Hematopoietic multipotent progenitor cell (in vitro differentiated cells): Measurements from ENCODE around the gene EXOC4. TPM values are rescaled to one million over a fixed set of nuclear protein-coding genes. Genes with fewer than 3 reads are reported as not detected.
A peak's percentile ranks its signal among the peaks of the same experiment; 100 is the strongest.

ENCODE experiments used
- DNase-seq, 3 donors: peaks; one replicate each; pipeline ENCODE4 v3.0.0-alpha.2; 2011 to 2015; ENCODE audit warnings: low read depth in 2 of 3, low spot score in 2 of 3
- total RNA-seq: library from RNA; depleted of rRNA; stranded (reverse); fragments of >200 nt; gene quantifications from one replicate; pipeline ENCODE4 v1.2.3, GENCODE V29; 2012

Gene EXOC4
- total RNA-seq, 1 donor, result 66.2 TPM

GRCh38 chr7:133358708-133359107 is 105.8 kb downstream of the EXOC4 start:
- DNase-seq, result no peak

- no peak for DNase-seq
Measured at GRCh38 chr7:133359449-133359848, 106.6 kb downstream of the EXOC4 start.

DNA sequence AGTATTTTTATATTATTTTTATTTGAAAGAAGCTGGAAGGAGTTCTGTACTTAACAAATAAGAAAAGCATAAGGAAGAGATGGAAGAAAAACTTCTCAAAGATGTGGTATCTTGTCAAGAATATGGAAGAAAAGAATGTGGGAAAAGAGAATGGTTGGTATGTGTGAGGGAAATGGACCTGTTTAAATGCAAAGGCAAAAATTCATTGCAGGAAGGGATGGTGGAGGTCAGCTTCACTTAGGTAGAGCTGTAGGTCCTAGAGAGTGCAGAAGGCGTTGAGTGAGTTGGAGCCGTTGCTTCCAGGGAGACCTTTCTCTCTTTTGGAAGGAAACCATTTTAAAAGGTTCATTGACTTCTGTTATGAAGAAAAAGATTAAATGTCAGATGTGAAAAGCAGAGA is 107.3 kb downstream of the EXOC4 start:
- DNase-seq, result no peak

- no peak for DNase-seq
Measured at GRCh38 chr7:133361806-133362205, 108.9 kb downstream of the EXOC4 start.

- DNase-seq, result peak in 2 of 3 donors; percentile 12 to 30
Measured at GRCh38 chr7:133364959-133365690, 112.2 kb downstream of the EXOC4 start.

GRCh38 chr7:133365917-133366316 is 113.0 kb downstream of the EXOC4 start:
- DNase-seq, result no peak

DNA sequence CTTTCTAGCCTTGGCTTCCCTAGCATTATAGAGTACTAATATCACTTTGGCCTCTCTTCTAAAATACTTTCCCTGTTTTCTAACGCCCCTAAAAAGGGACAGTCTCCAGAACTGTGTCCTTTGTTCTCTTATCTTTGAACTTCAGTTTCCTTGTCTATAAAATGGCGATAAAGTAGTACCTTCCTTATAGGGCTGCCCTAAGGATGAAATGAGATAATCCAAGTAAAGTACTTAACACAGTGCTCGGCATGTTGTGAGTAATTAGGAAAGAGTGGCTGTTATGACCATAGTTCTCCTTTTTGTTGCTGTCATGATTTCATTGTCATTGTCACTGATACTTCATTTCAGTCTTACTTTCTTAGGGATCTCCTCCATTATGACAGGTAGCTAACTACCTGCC is 114.7 kb downstream of the EXOC4 start:
- DNase-seq, result no peak

DNA sequence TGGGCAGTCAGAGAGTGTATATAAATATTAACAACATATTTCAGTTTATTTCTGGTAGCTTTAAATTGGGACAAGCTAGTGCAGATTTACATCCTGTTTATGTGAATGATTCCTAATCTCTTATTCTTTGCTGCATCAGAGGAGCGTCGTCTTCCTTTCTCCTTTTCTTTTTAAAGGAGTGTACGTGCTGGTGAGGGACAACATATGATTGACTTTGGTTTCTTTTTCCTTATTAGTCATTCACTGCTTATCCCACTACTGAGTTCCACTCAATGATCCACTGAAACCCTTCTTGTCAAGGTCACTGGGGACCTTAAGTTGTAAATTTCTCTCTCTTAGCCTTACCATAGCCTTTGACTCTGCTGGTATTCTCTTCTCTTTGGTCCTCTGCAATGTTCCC is 116.3 kb downstream of the EXOC4 start:
- no peak for DNase-seq

- DNase-seq, result no peak
Measured at GRCh38 chr7:133371616-133372015, 118.7 kb downstream of the EXOC4 start.

GRCh38 chr7:133372337-133372736 is 119.5 kb downstream of the EXOC4 start:
- DNase-seq, result no peak

DNA sequence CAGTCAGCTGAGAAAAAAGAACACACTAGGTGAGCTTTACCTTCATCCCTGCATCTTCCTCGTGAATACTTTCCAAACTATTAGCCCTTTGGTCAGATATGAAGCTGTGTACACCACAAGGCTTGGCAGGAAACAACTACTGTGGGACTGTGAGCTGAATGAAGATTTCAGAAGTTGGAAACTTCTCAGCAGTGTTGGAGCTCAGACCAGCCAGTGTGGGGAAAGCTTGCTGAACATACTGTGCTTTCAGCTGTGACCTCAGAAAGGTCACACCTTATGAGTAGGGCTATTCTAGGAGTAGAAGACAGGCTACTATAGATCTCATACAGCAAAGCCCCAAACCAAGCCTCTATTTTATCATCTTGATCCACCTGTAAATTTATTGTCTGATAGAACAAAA is 123.6 kb downstream of the EXOC4 start:
- no peak for DNase-seq

DNA sequence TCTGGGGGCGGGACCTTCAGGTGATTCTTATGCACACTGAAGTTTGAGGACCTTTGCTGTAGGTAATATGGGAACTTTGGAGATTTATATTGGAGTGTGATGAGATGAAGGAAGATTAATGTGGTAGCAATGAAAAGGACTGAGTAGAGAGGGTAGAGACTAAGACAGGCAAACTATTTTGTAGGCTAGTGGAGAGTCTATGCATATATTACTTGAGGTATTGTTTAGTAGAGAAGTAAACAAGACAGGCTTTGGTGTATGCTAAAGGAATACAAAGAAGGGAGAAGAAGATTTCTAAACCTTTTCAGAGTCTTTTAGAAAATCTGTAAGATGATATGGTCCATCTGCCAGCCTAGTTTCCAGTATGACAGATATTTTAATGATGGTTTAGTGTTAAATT is 129.1 kb downstream of the EXOC4 start:
- DNase-seq, result no peak

GRCh38 chr7:133382775-133383559 is 130.1 kb downstream of the EXOC4 start:
- no peak for DNase-seq

GRCh38 chr7:133386205-133386604 is 133.3 kb downstream of the EXOC4 start:
- DNase-seq, result no peak

DNA sequence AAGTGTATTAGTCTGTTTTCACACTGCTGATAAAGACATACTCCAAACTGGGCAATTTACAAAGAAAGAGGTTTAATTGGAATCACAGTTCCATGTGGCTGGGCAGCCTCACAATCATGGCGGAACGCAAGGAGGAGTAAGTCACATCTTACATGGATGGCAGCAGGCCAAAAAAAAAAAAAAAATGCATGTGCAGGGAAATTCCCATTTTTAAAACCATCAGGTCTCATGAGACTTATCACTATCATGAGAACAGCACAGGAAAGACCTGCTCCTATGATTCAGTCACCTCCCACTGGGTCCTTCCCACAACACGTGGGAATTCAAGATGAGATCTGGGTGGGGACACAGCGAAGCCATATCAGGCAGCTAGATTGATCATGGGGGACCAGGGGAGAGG is 136.8 kb downstream of the EXOC4 start:
- DNase-seq, result no peak

DNA sequence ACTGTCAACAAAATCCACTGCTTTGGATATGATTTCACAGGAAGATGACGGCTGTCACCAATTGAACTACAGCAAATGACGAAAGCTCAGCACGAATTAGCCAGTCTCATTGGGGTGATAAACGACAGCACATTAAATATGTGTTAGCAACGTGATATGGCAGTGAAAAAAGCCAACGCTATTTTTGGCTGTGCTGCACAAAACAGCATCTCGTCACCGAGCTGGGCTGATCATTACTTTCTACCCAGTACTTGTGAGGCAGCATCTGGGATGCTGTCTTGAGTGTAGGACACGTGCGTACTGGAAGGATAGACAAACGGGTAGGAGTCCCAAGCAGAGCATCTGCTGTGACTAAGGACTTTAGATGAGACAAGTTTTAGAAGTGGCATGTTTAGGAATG is 138.3 kb downstream of the EXOC4 start:
- DNase-seq, result no peak

DNA sequence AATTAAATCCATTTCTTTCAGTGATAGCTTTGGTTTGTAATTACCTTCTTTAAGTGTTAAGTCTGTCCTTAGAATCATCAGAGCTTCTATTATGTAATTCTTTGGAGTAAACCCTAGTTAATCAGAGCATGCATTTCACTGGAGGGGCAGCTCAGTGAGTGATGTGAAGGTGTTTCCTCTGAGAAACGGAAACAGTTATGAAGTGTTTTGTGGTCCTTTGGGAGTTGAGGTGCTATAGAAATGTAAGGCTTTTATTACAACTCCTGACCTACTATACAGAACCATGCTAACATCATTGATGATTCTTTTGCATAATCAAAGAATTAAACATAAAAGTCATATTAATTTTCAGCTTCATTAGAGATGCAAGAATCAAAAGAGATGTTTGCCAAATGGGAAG is 141.5 kb downstream of the EXOC4 start:
- peak in 2 of 3 donors; percentile 9 to 52 for DNase-seq

DNA sequence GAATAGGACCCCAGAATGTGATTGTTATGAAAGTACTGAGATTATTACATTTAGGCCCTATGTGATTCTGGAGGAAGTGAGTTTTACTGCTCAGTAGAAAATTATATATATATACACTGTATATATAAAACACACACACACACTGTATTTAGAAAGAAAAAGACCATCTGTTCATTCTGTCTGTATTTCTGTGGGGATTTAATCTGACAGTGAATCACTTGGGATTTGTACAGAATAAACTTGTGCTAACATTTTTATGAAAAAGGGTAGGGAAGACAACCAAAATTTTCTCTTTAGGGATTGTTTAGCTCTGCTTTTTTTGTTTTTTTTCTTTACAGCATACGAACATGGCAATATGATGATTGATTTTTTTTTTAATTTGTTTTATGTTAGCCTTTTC is 142.7 kb downstream of the EXOC4 start:
- DNase-seq, result no peak

GRCh38 chr7:133398506-133398905 is 145.6 kb downstream of the EXOC4 start:
- peak in 1 of 3 donors; percentile 27 for DNase-seq

DNA sequence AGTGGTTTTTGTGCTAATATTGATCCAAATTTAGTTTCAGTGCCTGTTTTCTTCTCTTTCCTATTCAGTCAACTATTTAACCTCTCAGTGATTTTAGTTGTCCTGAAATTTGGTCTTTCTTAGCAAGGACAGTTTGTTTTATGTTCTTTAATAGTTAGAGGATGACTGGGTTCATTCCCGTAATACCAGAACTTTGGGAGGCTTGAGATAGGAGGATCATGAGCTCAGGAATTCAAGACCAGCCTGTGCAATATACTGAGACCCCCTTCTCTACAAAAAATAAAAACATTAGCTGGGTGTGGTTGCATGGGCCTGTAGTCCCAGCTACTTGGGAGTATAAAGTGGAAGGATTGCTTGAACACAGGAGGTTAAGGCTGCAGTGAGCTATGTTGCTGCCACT is 148.3 kb downstream of the EXOC4 start:
- no peak for DNase-seq

- DNase-seq, result no peak
Measured at GRCh38 chr7:133408212-133408611, 155.3 kb downstream of the EXOC4 start.

DNA sequence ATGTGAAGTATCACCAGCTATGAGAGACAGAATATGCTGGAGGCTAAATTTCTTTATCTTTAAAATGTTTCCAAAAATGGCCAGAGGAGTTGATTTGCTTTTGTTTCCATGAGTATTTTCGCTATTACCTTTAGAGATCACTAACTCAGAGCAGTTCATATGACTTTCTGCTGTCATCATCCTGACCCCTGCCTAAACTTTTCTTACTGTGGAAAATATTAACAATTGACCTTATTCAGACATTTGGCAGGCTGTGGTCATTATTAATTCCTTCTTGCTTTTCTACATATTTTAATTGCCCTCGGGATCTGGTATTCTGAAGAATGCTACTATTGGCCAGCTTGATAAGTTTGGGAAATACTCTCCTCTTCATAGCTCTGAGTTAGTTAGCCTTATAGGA is 156.5 kb downstream of the EXOC4 start:
- no peak for DNase-seq
